Upper lobe of left lung (tissue), 6 donors: Measurements from ENCODE around the gene UGDH. TPM values are rescaled to one million over a fixed set of nuclear protein-coding genes. Genes with fewer than 3 reads are reported as not detected.
"Not testable (repeated sequence)": the region's sequence is repeated elsewhere in the genome, so short reads cannot be mapped to it uniquely, and the experiment has no call there.

Experiments used
- ATAC-seq, 2 donors: fragments of 200-7000 bp; cut with Tn5 transposase; one replicate each; pipeline ENCODE4 v1.9.1; 2022; ENCODE audit warnings: mild to moderate bottlenecking in 2 of 2, moderate library complexity in 2 of 2; ENCODE audit not compliant: low FRiP score in 2 of 2
- DNase-seq, 2 donors: peaks; one replicate each; pipeline ENCODE4 v3.0.0-alpha.2; 2019 to 2020
- H3K27ac ChIP-seq, 4 donors: fragments of 200-600 bp; sonication (generic); one replicate each; pipeline ENCODE4 v1.5.1; 2016 to 2019
- H3K27me3 ChIP-seq, 4 donors: fragments of 200-600 bp; sonication (generic); one replicate each; pipeline ENCODE4 v1.5.1; 2017 to 2019
- H3K36me3 ChIP-seq, 4 donors: fragments of 200-600 bp; sonication (generic); one replicate each; pipeline ENCODE4 v1.5.1; 2016 to 2019
- H3K4me1 ChIP-seq, 4 donors: fragments of 200-600 bp; sonication (generic); one replicate each; pipeline ENCODE4 v1.5.1; 2018 to 2019
- H3K4me3 ChIP-seq, 4 donors: fragments of 200-600 bp; sonication (generic); one replicate each; pipeline ENCODE4 v1.5.1; 2017 to 2019; ENCODE audit warnings: mild to moderate bottlenecking in 2 of 4, moderate library complexity in 1 of 4
- H3K9me3 ChIP-seq, 4 donors: fragments of 200-600 bp; sonication (generic); one replicate each; pipeline ENCODE4 v1.5.1; 2018 to 2019
- EP300 ChIP-seq, 4 donors: sonication (generic); formaldehyde crosslinking; IDR thresholded peaks; one replicate each; pipeline ENCODE4 v1.5.1; 2017; ENCODE audit warnings: antibody characterized with exemption in 4 of 4, control low read depth in 2 of 4
- POLR2A ChIP-seq, 4 donors: fragments of 450-650 bp; IDR thresholded peaks; one replicate each; pipeline ENCODE4 v1.5.1; 2016 to 2017; ENCODE audit warnings: antibody characterized with exemption in 4 of 4, mild to moderate bottlenecking in 2 of 4
- POLR2AphosphoS5 ChIP-seq, 2 donors: sonication (generic); formaldehyde crosslinking; IDR thresholded peaks; one replicate each; pipeline ENCODE4 v1.5.1; 2017; ENCODE audit warnings: antibody characterized with exemption in 2 of 2
- WGBS, 2 donors: methylation state at CpG; one replicate each; pipeline ENCODE4 v1.1.5; 2017 to 2018; 5-methylcytosine and 5-hydroxymethylcytosine counted together
- total RNA-seq, 6 donors: library from RNA; depleted of rRNA in 4 of 6; stranded (reverse); fragments of >200 nt in 4 of 6; gene quantifications; one replicate each; pipeline versions ENCODE4 v1.1.0 to v1.2.1, GENCODE V29; 2016 to 2021
- TF ChIP-seq, protein P1 (sequence below), 6 experiments: fragments of 450-650 bp in 4 of 6; fragments of 200-600 bp in 2 of 6; sonication (generic) in 2 of 6; IDR thresholded peaks; one replicate each; pipeline ENCODE4 v1.5.1; 2016 to 2019; ENCODE audit warnings: antibody characterized with exemption in 6 of 6
- donor health status: DM: no; HTN: no; CAD: no; lungs with moderate emphysema.
- donor health status: DM: no; HTN: yes; CAD: no; lungs with severe emphysema.

UGDH gene
- total RNA-seq, 6 donors from 2014 or later = 30.9 to 115 (median 56.9) TPM

DNA sequence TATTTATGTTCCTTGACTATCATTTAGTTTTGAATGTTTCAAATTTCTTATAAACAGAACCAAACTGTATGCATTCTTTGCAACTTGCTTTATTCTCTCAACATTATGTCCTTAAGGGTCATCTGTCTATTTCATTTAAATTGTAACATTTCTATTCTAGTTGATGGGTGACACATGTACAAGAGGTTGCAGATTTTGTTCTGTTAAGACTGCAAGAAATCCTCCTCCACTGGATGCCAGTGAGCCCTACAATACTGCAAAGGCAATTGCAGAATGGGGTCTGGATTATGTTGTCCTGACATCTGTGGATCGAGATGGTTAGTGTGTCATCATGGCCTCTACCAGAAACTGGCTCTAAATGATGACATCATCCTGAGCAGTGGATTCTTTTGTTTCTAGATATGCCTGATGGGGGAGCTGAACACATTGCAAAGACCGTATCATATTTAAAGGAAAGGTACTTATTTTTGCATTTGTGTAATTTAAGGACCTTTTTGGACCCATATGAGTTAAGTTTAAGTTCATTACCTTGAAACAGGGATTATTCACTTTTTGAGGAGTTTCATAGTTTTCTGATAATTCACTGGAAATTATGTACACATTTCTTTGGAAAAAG lies 62.2 kb downstream of the UGDH start:
- no peak for TF ChIP-seq EP300 (IDR thresholded peaks at IDR 0.05)
- TF ChIP-seq, protein P1, sequence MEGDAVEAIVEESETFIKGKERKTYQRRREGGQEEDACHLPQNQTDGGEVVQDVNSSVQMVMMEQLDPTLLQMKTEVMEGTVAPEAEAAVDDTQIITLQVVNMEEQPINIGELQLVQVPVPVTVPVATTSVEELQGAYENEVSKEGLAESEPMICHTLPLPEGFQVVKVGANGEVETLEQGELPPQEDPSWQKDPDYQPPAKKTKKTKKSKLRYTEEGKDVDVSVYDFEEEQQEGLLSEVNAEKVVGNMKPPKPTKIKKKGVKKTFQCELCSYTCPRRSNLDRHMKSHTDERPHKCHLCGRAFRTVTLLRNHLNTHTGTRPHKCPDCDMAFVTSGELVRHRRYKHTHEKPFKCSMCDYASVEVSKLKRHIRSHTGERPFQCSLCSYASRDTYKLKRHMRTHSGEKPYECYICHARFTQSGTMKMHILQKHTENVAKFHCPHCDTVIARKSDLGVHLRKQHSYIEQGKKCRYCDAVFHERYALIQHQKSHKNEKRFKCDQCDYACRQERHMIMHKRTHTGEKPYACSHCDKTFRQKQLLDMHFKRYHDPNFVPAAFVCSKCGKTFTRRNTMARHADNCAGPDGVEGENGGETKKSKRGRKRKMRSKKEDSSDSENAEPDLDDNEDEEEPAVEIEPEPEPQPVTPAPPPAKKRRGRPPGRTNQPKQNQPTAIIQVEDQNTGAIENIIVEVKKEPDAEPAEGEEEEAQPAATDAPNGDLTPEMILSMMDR (IDR thresholded peaks at IDR 0.05) = no peak
- TF ChIP-seq POLR2AphosphoS5 (IDR thresholded peaks at IDR 0.05) = no peak
- no peak for TF ChIP-seq POLR2A (IDR thresholded peaks at IDR 0.05)
- ATAC-seq (no peak), DNase-seq (no peak)
- H3K27me3 ChIP-seq = no peaks in the 10 kb centered on the region
- peaks cover 1 to 11% (median 3%) of the 10 kb centered on the region in 4 donors for H3K4me1 ChIP-seq
- peaks cover 6 to 46% (median 14%) of the 10 kb centered on the region in 4 donors for H3K36me3 ChIP-seq
- WGBS, 2 donors = 47 to 64% methylated on average over 1 to 2 of the region's 2 CpGs
- no peak overlapping the region for H3K27ac ChIP-seq
- H3K9me3 ChIP-seq = no peaks in the 10 kb centered on the region
- H3K4me3 ChIP-seq = no peak overlapping the region

DNA sequence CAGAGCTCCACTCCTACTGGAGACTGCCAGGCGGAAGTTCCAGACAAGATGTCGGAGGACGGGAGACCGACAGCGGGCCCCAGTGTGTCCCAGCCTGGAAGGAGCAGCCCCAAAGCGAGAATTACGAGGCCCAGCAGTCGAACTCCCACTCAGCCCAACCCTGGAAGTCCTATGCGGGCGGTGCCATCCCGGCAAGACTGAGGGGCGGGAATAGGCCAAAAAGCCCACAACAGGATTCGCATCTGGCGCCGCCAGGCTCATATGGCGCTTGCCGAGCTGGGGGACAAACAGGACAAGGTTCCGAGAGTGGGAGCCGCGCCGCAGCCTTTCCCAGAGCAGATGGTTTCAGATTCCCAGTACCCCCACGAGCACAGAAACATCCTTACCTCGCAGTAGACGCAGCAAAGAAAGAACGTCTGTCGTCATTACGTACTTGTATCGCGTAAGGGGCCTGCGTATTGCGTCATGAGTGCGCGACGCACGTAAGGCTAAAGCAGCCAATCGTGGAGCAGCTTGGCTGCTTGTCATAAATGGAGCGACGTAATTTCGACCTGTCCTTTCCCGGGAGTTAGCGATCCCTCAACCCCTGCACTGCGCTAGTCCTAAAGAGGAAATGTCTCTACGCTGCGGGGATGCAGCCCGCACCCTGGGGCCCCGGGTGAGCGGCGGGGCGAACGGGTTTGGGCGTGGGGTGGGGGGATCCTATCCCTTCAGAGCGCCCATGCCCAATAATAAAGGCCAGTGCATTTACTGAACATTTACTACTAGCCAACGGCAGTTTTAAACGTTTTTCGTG lies 68.5 kb downstream of the UGDH start, which contains the start of the genes LIAS and RPL9:
TSS of gene LIAS (plus strand) at position 552 of the 796 bp plus-strand sequence. CDS start at position 614, 62 bp downstream.
TSS of gene RPL9 (minus strand) at position 418 of the 796 bp plus-strand sequence. CDS start 483 bp downstream, outside the sequence.
- H3K27me3 ChIP-seq = no peaks in the 10 kb centered on the region
- peak in 1 of 4 donors; percentile 41 for TF ChIP-seq EP300 (IDR thresholded peaks at IDR 0.05)
- TF ChIP-seq, protein P1 (IDR thresholded peaks at IDR 0.05) = peak in 2 of 6 experiments; percentile 5 to 13
- peak; percentile 99 to 100 for TF ChIP-seq POLR2AphosphoS5 (IDR thresholded peaks at IDR 0.05)
- TF ChIP-seq POLR2A (IDR thresholded peaks at IDR 0.05) = peak; percentile 56 to 98 (median 95)
- DNase-seq = peak; percentile 89 to 92
- ATAC-seq = peak; percentile 97 to 98
- WGBS, 2 donors = 0 to 1% methylated on average over 26 to 55 of the region's 55 CpGs
- peaks cover 28 to 62% (median 41%) of the 10 kb centered on the region in 4 donors for H3K36me3 ChIP-seq
- H3K27ac ChIP-seq = peak within 1 kb of the TSS; percentile 90 to 97 (median 94)
- peaks cover 25 to 40% (median 33%) of the 10 kb centered on the region in 4 donors for H3K4me1 ChIP-seq
- no peaks in the 10 kb centered on the region for H3K9me3 ChIP-seq
- H3K4me3 ChIP-seq = peak within 1 kb of the TSS; percentile 72 to 95 (median 82)

DNA sequence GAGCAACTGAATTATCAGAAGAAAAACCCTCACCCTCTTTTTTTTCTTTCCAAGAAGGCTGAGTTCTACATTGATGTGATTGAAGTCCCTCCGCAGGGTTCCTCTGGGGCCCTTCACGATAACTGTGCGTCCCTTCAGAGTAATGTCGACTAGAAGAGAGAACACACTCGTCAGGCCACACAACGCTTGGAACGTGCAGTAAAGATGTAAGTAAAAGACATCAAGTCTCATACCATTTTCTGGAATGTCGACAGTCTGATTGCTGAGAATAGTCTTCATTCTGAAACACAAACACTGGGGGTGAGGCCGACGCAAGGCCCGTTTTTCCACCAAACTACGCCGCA lies 69.1 kb downstream of the UGDH start:
- ATAC-seq = peak in 1 of 2 donors; percentile 1
- H3K36me3 ChIP-seq = peaks cover 34 to 62% (median 45%) of the 10 kb centered on the region in 4 donors
- not testable (repeated sequence) for DNase-seq, H3K9me3 ChIP-seq, H3K27me3 ChIP-seq
- peak overlapping the region; percentile 90 to 97 (median 94) for H3K27ac ChIP-seq
- peak overlapping the region; percentile 72 to 88 (median 80) for H3K4me3 ChIP-seq
- peaks cover 25 to 40% (median 33%) of the 10 kb centered on the region in 4 donors for H3K4me1 ChIP-seq
- WGBS, 2 donors = 0% methylated on average over 7 to 13 of the region's 13 CpGs

DNA sequence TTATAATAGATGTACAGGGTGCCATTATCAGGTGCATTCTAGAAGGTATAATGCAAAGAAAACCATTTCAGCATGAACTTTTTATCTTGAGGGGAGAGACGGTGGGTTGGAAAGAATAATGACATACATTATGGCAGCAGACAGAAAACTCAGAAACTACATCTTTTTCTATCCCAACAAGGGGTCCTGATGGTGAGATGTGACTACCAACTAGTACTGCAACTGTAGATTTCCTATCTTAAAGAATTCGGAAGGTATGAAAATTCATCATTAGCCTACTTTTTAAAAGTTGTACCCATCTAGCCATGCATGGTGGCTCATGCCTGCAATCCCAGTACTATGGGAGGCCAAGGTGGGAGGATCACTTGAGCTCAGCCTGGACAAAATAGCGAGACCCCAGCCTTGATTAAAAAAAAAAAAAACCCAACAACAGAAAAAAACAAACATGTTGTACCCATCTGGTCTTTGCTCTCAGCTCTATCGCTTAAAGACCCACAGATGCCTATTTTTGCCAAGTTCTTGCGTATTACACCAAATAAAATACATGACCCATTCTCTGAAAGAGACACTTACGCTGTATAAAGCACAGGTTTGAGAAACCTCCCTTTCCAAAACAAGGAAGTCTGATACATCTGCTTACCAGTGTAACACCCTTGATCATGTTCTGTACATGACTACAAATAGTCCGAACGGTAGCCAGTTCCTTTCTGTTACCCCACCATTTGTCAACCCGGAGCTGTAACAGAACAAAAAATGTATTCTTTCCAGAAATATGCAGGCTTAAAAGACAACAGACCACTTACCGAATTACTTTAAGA lies 70.1 kb downstream of the UGDH start:
- peaks cover 25 to 40% (median 33%) of the 10 kb centered on the region in 4 donors for H3K4me1 ChIP-seq
- DNase-seq (no peak), ATAC-seq (no peak)
- TF ChIP-seq EP300 (IDR thresholded peaks at IDR 0.05) (no peak), POLR2A (IDR thresholded peaks at IDR 0.05) (no peak), POLR2AphosphoS5 (IDR thresholded peaks at IDR 0.05) (no peak)
- TF ChIP-seq, protein P1 (IDR thresholded peaks at IDR 0.05) = no peak
- peak overlapping the region; percentile 72 to 88 (median 80) for H3K4me3 ChIP-seq
- no peaks in the 10 kb centered on the region for H3K9me3 ChIP-seq
- 63 to 65% methylated on average over 10 of the region's 10 CpGs for WGBS, 2 donors
- no peaks in the 10 kb centered on the region for H3K27me3 ChIP-seq
- H3K27ac ChIP-seq = peak overlapping the region in 3 of 4 donors; percentile 90 to 97 (median 92)
- H3K36me3 ChIP-seq = peaks cover 43 to 63% (median 52%) of the 10 kb centered on the region in 4 donors
